ENCODE measurements around the gene PHACTR3. TPM values are rescaled to one million over a fixed set of nuclear protein-coding genes. Genes with fewer than 3 reads are reported as not detected.
A peak's percentile ranks its signal among the peaks of the same experiment; 100 is the strongest.

PHACTR3 gene
- total RNA-seq, 1 donor from 2014 or later, result 8.7 TPM

- H3K27me3 Mint-ChIP-seq (ENCODE audit: unreplicated experiment), result peaks cover 5% of the 10 kb centered on the region
- H3K9me3 Mint-ChIP-seq (ENCODE audit: unreplicated experiment), result no peaks in the 10 kb centered on the region
- H3K4me3 Mint-ChIP-seq (ENCODE audit: unreplicated experiment), result no peak overlapping the region
- no peaks in the 10 kb centered on the region for H3K36me3 Mint-ChIP-seq (ENCODE audit: low read depth, unreplicated experiment)
- DNase-seq (ENCODE audit: low spot score), result no peak
- H3K27ac Mint-ChIP-seq (ENCODE audit: unreplicated experiment), result no peak overlapping the region
- TF ChIP-seq CTCF (IDR thresholded peaks at IDR 0.05; ENCODE audit: unreplicated experiment), result no peak
- H3K4me1 Mint-ChIP-seq (ENCODE audit: unreplicated experiment), result peaks cover 3% of the 10 kb centered on the region
Observed at GRCh38 chr20:59600472-59600871, 3.9 kb upstream of the PHACTR3 start.

GRCh38 chr20:59602546-59603080 is 1.7 kb upstream of the PHACTR3 start:
- no peak for TF ChIP-seq CTCF (IDR thresholded peaks at IDR 0.05; ENCODE audit: unreplicated experiment)
- Mint-ChIP-seq H3K27me3 (ENCODE audit: unreplicated experiment) (peaks cover 7% of the 10 kb centered on the region), H3K36me3 (ENCODE audit: low read depth, unreplicated experiment) (no peaks in the 10 kb centered on the region), H3K4me1 (ENCODE audit: unreplicated experiment) (peaks cover 3% of the 10 kb centered on the region), H3K9me3 (ENCODE audit: unreplicated experiment) (no peaks in the 10 kb centered on the region), H3K27ac (ENCODE audit: unreplicated experiment) (no peak overlapping the region), H3K4me3 (ENCODE audit: unreplicated experiment) (no peak overlapping the region)
- DNase-seq (ENCODE audit: low spot score), result no peak

GRCh38 chr20:59603176-59603575 is 1.2 kb upstream of the PHACTR3 start:
- no peak overlapping the region for H3K27ac Mint-ChIP-seq (ENCODE audit: unreplicated experiment)
- H3K27me3 Mint-ChIP-seq (ENCODE audit: unreplicated experiment), result peaks cover 5% of the 10 kb centered on the region
- no peak for TF ChIP-seq CTCF (IDR thresholded peaks at IDR 0.05; ENCODE audit: unreplicated experiment)
- H3K4me1 Mint-ChIP-seq (ENCODE audit: unreplicated experiment), result peaks cover 3% of the 10 kb centered on the region
- no peak overlapping the region for H3K4me3 Mint-ChIP-seq (ENCODE audit: unreplicated experiment)
- H3K9me3 Mint-ChIP-seq (ENCODE audit: unreplicated experiment), result no peaks in the 10 kb centered on the region
- no peak for DNase-seq (ENCODE audit: low spot score)
- no peaks in the 10 kb centered on the region for H3K36me3 Mint-ChIP-seq (ENCODE audit: low read depth, unreplicated experiment)

- H3K27ac Mint-ChIP-seq (ENCODE audit: unreplicated experiment), result peak overlapping the region; percentile 42
- peaks cover 7% of the 10 kb centered on the region for H3K27me3 Mint-ChIP-seq (ENCODE audit: unreplicated experiment)
- no peak for TF ChIP-seq CTCF (IDR thresholded peaks at IDR 0.05; ENCODE audit: unreplicated experiment)
- peaks cover 11% of the 10 kb centered on the region for H3K4me1 Mint-ChIP-seq (ENCODE audit: unreplicated experiment)
- H3K9me3 Mint-ChIP-seq (ENCODE audit: unreplicated experiment), result no peaks in the 10 kb centered on the region
- peak overlapping the region; percentile 37 for H3K4me3 Mint-ChIP-seq (ENCODE audit: unreplicated experiment)
- peak; percentile 65 for DNase-seq (ENCODE audit: low spot score)
- H3K36me3 Mint-ChIP-seq (ENCODE audit: low read depth, unreplicated experiment), result no peaks in the 10 kb centered on the region
Observed at GRCh38 chr20:59604741-59605600, 631 bp downstream of the PHACTR3 start.
